Measurements from ENCODE around the gene PAM. TPM values are rescaled to one million over a fixed set of nuclear protein-coding genes. Genes with fewer than 3 reads are reported as not detected.

PAM gene
- polyA plus RNA-seq, 1 donor (not counting 4 experiments of a cell fraction or from before 2014, with no cell fraction given): 149 TPM

DNA sequence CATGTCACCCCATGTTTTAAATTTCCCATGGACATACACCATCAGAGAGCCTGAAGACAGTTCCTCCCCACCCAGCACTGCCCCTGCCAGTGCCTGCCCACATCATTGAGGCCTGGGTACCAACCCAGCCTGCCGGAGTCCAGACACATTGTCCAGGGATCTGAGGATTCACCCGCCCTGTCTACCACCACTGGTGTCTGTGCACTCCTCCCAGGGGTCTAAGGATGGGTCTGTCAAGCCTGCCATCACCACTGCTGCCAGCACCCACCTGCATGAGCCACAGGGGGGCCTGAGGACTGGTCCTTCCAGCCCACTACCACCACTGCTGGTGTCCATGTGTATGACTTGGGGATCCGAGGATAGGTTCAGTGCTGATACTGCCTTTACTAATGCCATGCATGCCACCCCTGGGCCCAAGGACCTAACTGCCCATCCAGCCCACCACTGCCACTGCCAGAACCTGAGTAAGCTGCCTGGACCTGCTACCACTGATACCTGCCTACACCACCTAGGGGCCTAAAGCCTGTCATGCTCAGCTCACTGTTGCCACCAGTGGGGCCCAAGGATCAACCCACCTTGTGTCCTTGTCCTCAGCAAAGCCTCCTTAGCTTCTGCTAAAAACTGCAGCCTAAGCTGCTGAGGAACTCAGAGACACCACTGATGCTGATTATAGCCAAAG lies 227.0 kb downstream of the PAM start:
- dilution Hi-C loops (cut with MboI; ENCODE audit: extremely low pct_ligation_motif_present, low sequenced_read_pairs): no loop called here
- no peaks in the 10 kb centered on the region for H3K9me1 ChIP-seq (ENCODE audit: control insufficient read depth, extremely low read depth, insufficient read depth, low read length)
- no peak overlapping the region for H3K9ac ChIP-seq (ENCODE audit: control insufficient read depth, extremely low read depth, insufficient read depth, low read length)
- DNase-seq (ENCODE audit: low read depth, low spot score) (no peak), FAIRE-seq (no peak)
- peaks cover 0 to 5% of the 10 kb centered on the region in 2 experiments for H3K36me3 ChIP-seq (ENCODE audit: control insufficient read depth in 2 of 2, extremely low read depth in 1 of 2, insufficient read depth in 2 of 2, low read length in 2 of 2)
- H3K27me3 ChIP-seq (ENCODE audit: control insufficient read depth, extremely low read depth, insufficient read depth, low read length): no peaks in the 10 kb centered on the region
- TF ChIP-seq, protein P1, sequence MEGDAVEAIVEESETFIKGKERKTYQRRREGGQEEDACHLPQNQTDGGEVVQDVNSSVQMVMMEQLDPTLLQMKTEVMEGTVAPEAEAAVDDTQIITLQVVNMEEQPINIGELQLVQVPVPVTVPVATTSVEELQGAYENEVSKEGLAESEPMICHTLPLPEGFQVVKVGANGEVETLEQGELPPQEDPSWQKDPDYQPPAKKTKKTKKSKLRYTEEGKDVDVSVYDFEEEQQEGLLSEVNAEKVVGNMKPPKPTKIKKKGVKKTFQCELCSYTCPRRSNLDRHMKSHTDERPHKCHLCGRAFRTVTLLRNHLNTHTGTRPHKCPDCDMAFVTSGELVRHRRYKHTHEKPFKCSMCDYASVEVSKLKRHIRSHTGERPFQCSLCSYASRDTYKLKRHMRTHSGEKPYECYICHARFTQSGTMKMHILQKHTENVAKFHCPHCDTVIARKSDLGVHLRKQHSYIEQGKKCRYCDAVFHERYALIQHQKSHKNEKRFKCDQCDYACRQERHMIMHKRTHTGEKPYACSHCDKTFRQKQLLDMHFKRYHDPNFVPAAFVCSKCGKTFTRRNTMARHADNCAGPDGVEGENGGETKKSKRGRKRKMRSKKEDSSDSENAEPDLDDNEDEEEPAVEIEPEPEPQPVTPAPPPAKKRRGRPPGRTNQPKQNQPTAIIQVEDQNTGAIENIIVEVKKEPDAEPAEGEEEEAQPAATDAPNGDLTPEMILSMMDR (optimal IDR thresholded peaks at IDR 0.05 in 1 of 3, IDR thresholded peaks at IDR 0.05 in 1 of 3, conservative IDR thresholded peaks at IDR 0.05 in 1 of 3; ENCODE audit: extremely low read depth in 1 of 3, insufficient read depth in 2 of 3, low read length in 3 of 3): no peak
- no peak for TF ChIP-seq EZH2 (IDR thresholded peaks at IDR 0.05; ENCODE audit: low read length)
- no peak overlapping the region for H3K27ac ChIP-seq (ENCODE audit: control insufficient read depth, insufficient read depth, low read length)
- no peak overlapping the region for H2AFZ ChIP-seq (ENCODE audit: control insufficient read depth, low read length)
- H3K79me2 ChIP-seq (ENCODE audit: control insufficient read depth, insufficient read depth, low read length): no peaks in the 10 kb centered on the region
- H3K4me1 ChIP-seq (ENCODE audit: control insufficient read depth, extremely low read depth, insufficient read depth, low read length): no peaks in the 10 kb centered on the region
- H3K4me3 ChIP-seq (ENCODE audit: control insufficient read depth in 2 of 3, extremely low read depth in 1 of 3, insufficient read depth in 2 of 3, low read depth in 1 of 3, low read length in 3 of 3): no peak overlapping the region
- no peak overlapping the region for H3K4me2 ChIP-seq (ENCODE audit: control insufficient read depth, extremely low read depth, insufficient read depth, low read depth, low read length)
- H4K20me1 ChIP-seq (ENCODE audit: control insufficient read depth, extremely low read depth, insufficient read depth, low read length): no peaks in the 10 kb centered on the region
- no peaks in the 10 kb centered on the region for H3K9me3 ChIP-seq (ENCODE audit: control insufficient read depth, low read depth, low read length)

DNA sequence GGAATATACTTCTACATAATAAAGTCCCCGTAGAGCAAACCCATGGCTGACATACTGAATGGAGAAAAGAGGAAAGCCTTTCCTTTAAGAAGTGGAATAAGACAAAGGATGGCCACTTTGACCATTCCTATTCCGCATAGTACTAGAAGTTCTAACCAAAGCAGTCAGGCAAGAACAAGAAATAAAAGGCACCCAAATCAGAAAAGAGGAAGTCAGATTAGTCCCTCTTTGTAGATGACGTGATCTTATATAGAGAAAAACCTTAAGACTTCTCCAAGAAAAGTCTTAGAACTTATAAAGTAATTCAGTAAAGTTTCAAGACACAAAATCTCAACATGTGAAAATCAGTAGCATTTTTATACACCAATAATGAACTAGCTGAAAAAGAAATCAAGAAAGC lies 231.0 kb downstream of the PAM start:
- no peak for FAIRE-seq
- dilution Hi-C loops (cut with MboI; ENCODE audit: extremely low pct_ligation_motif_present, low sequenced_read_pairs): no loop called here
- H3K9me1 ChIP-seq (ENCODE audit: control insufficient read depth, extremely low read depth, insufficient read depth, low read length): no peaks in the 10 kb centered on the region

More for the DNA sequence above, 231.0 kb downstream of the PAM start:
- TF ChIP-seq, protein P1 (optimal IDR thresholded peaks at IDR 0.05 in 1 of 3, IDR thresholded peaks at IDR 0.05 in 1 of 3, conservative IDR thresholded peaks at IDR 0.05 in 1 of 3; ENCODE audit: extremely low read depth in 1 of 3, insufficient read depth in 2 of 3, low read length in 3 of 3): no peak
- TF ChIP-seq EZH2 (IDR thresholded peaks at IDR 0.05; ENCODE audit: low read length): no peak
- Histone ChIP-seq H3K27me3 (ENCODE audit: control insufficient read depth, extremely low read depth, insufficient read depth, low read length) (no peaks in the 10 kb centered on the region), H3K36me3 (ENCODE audit: control insufficient read depth in 2 of 2, extremely low read depth in 1 of 2, insufficient read depth in 2 of 2, low read length in 2 of 2) (peaks cover 0 to 5% of the 10 kb centered on the region in 2 experiments), H3K4me1 (ENCODE audit: control insufficient read depth, extremely low read depth, insufficient read depth, low read length) (no peaks in the 10 kb centered on the region), H3K9me3 (ENCODE audit: control insufficient read depth, low read depth, low read length) (no peaks in the 10 kb centered on the region), H3K9ac (ENCODE audit: control insufficient read depth, extremely low read depth, insufficient read depth, low read length) (no peak overlapping the region), H3K27ac (ENCODE audit: control insufficient read depth, insufficient read depth, low read length) (no peak overlapping the region), H3K4me2 (ENCODE audit: control insufficient read depth, extremely low read depth, insufficient read depth, low read depth, low read length) (no peak overlapping the region), H2AFZ (ENCODE audit: control insufficient read depth, low read length) (no peak overlapping the region), H4K20me1 (ENCODE audit: control insufficient read depth, extremely low read depth, insufficient read depth, low read length) (no peaks in the 10 kb centered on the region), H3K4me3 (ENCODE audit: control insufficient read depth in 2 of 3, extremely low read depth in 1 of 3, insufficient read depth in 2 of 3, low read depth in 1 of 3, low read length in 3 of 3) (no peak overlapping the region), H3K79me2 (ENCODE audit: control insufficient read depth, insufficient read depth, low read length) (no peaks in the 10 kb centered on the region)
- no peak for DNase-seq (ENCODE audit: low read depth, low spot score)
